Measurements from ENCODE around the gene DLX2. TPM values are rescaled to one million over a fixed set of nuclear protein-coding genes. Genes with fewer than 3 reads are reported as not detected.

Gene DLX2
- total and polyA plus RNA-seq, 10 of the 15 experiments (the other 5 are each of a cell fraction or from before 2014, with no cell fraction given): 0.03 TPM; not detected in 9

- H3K4me2 ChIP-seq (ENCODE audit: control insufficient read depth, insufficient read depth): peak overlapping the region; percentile 50
- CTCF ChIA-PET: no interaction called here
- intact Hi-C loops (cut with micrococcal nuclease; ENCODE audit: unreplicated experiment): no loop called here
Measured at GRCh38 chr2:172082944-172083627, 19.6 kb downstream of the DLX2 start.

More at GRCh38 chr2:172082944-172083627, 19.6 kb downstream of the DLX2 start:
- WGBS (ENCODE audit: insufficient coverage, insufficient replicate concordance, low lambda C conversion rate, missing lambda C conversion rate): 37% methylated on average over 42 of the region's 42 CpGs
- Histone ChIP-seq H3K36me3 (ENCODE audit: control insufficient read depth in 2 of 2, insufficient read depth in 2 of 2, low read length in 1 of 2) (no peaks in the 10 kb centered on the region), H3K79me2 (ENCODE audit: control insufficient read depth, insufficient read depth, low read length) (no peaks in the 10 kb centered on the region), H4K20me1 (ENCODE audit: control insufficient read depth, insufficient read depth) (peaks cover 7% of the 10 kb centered on the region), H3K27me3 (replicated peaks in 1 of 2; ENCODE audit: control insufficient read depth in 2 of 2, insufficient read depth in 2 of 2, low read length in 1 of 2) (peaks cover 39 to 54% of the 10 kb centered on the region in 2 experiments), H3K4me3 (peak overlapping the region; percentile 26; the same call in 1 of the 2 replicates), H3K9me3 (replicated peaks; ENCODE audit: control insufficient read depth, insufficient read depth, low read length) (no peaks in the 10 kb centered on the region; the same call in 2 of the 3 replicates), H3K27ac (ENCODE audit: control insufficient read depth, insufficient read depth) (no peak overlapping the region), H3K9ac (ENCODE audit: control insufficient read depth, insufficient read depth, low read length) (no peak overlapping the region), H2AFZ (ENCODE audit: control insufficient read depth, low read depth, low read length) (no peak overlapping the region), H3K4me1 (ENCODE audit: control insufficient read depth, insufficient read depth, low read length) (peaks cover 17% of the 10 kb centered on the region)
- DNase-seq (ENCODE audit: low read depth, low spot score) (no peak), FAIRE-seq (no peak), ATAC-seq (no peak)
- ChIA-PET POLR2A (no interaction called here), SMC1A (ENCODE audit: uncharacterized antibody, unreplicated experiment) (interaction anchor here (0.5 kb wide), 1 partner anchor 20 kb away, joined by 3 read pairs; no protein-coding TSS in a partner anchor), RAD21 (ENCODE audit: unreplicated experiment) (no interaction called here)
- in situ Hi-C loops (cut with MboI): no loop called here
- no TSS peak for BruUV-seq (replicated peaks)
- TF ChIP-seq MXI1 (IDR thresholded peaks at IDR 0.05; ENCODE audit: low read depth, low read length) (no peak), ATF3 (IDR thresholded peaks at IDR 0.05; ENCODE audit: borderline replicate concordance, extremely low read depth, low read depth, low read length) (no peak), NRF1 (conservative IDR thresholded peaks at IDR 0.05; ENCODE audit: low read depth, low read length) (no peak), SUZ12 (IDR thresholded peaks at IDR 0.05; ENCODE audit: unreplicated experiment) (peak; percentile 80), EZH2 (IDR thresholded peaks at IDR 0.05; ENCODE audit: borderline replicate concordance, control insufficient read depth, low read depth, low read length) (peak; percentile 15; the same call in 1 of the 2 replicates)
- TF ChIP-seq, protein P1, sequence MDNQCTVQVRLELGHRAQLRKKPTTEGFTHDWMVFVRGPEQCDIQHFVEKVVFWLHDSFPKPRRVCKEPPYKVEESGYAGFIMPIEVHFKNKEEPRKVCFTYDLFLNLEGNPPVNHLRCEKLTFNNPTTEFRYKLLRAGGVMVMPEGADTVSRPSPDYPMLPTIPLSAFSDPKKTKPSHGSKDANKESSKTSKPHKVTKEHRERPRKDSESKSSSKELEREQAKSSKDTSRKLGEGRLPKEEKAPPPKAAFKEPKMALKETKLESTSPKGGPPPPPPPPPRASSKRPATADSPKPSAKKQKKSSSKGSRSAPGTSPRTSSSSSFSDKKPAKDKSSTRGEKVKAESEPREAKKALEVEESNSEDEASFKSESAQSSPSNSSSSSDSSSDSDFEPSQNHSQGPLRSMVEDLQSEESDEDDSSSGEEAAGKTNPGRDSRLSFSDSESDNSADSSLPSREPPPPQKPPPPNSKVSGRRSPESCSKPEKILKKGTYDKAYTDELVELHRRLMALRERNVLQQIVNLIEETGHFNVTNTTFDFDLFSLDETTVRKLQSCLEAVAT (IDR thresholded peaks at IDR 0.05): no peak
